H9 (cell line): ENCODE results near the gene CYP8B1. TPM values are rescaled to one million over a fixed set of nuclear protein-coding genes. Genes with fewer than 3 reads are reported as not detected.

Source experiments
- DNase-seq: peaks from one replicate; pipeline ENCODE4 v3.0.0-alpha.2; 2017
- H2AFZ ChIP-seq: one replicate; pipeline ENCODE4 v1.6.1; 2013; ENCODE audit warnings: mild to moderate bottlenecking, low read length, control low read depth, moderate library complexity
- H2AK5ac ChIP-seq: 2 replicates; pipeline ENCODE4 v1.6.1; 2013; ENCODE audit warnings: low read length, control low read depth, mixed read lengths; ENCODE audit not compliant: insufficient read length
- H2BK120ac ChIP-seq: one replicate; pipeline ENCODE4 v1.6.1; 2013; ENCODE audit warnings: low read depth, mild to moderate bottlenecking, low read length, control low read depth, inconsistent platforms; ENCODE audit not compliant: poor library complexity, severe bottlenecking
- H2BK12ac ChIP-seq: 2 replicates; pipeline ENCODE4 v1.6.1; 2013; ENCODE audit warnings: low read length, control low read depth, mixed read lengths, low read depth; ENCODE audit not compliant: insufficient read length
- H2BK15ac ChIP-seq: 2 replicates; pipeline ENCODE4 v1.6.1; 2013; ENCODE audit warnings: low read depth, low read length, control low read depth
- H2BK20ac ChIP-seq: one replicate; pipeline ENCODE4 v1.6.1; 2013; ENCODE audit warnings: low read depth, mild to moderate bottlenecking, low read length, control low read depth, inconsistent platforms; ENCODE audit not compliant: poor library complexity, severe bottlenecking
- H2BK5ac ChIP-seq: 2 replicates; pipeline ENCODE4 v1.6.1; 2013; ENCODE audit warnings: low read length, control low read depth, mixed read lengths; ENCODE audit not compliant: insufficient read length
- H3K14ac ChIP-seq: 2 replicates; pipeline ENCODE4 v1.6.1; 2013; ENCODE audit warnings: low read length, control low read depth; ENCODE audit not compliant: insufficient read depth
- H3K18ac ChIP-seq: 2 replicates; pipeline ENCODE4 v1.6.1; 2013; ENCODE audit warnings: low read depth, mild to moderate bottlenecking, mixed read lengths, low read length, control low read depth; ENCODE audit not compliant: insufficient read length
- H3K23ac ChIP-seq: 2 replicates; pipeline ENCODE4 v1.6.1; 2013; ENCODE audit warnings: low read length, control low read depth, mixed read lengths, low read depth; ENCODE audit not compliant: insufficient read length
- H3K23me2 ChIP-seq: 2 replicates; pipeline ENCODE4 v1.6.1; 2013; ENCODE audit warnings: low read depth, mild to moderate bottlenecking, mixed read lengths, low read length, control low read depth; ENCODE audit not compliant: insufficient read length, poor library complexity, severe bottlenecking
- H3K27ac ChIP-seq: 2 replicates; pipeline ENCODE4 v1.5.1; 2013; ENCODE audit warnings: low read length, control low read depth, mixed read lengths, low read depth; ENCODE audit not compliant: insufficient read length
- H3K27me3 ChIP-seq: 2 replicates; pipeline ENCODE4 v1.6.1; 2013; ENCODE audit warnings: low read length, control low read depth, inconsistent platforms; ENCODE audit not compliant: insufficient read depth
- H3K4ac ChIP-seq: 2 replicates; pipeline ENCODE4 v1.6.1; 2013; ENCODE audit warnings: low read depth, mild to moderate bottlenecking, control low read depth, inconsistent platforms, low read length, moderate library complexity
- H3K4me1 ChIP-seq: 2 replicates; pipeline ENCODE4 v1.6.1; 2013; ENCODE audit warnings: low read length, control low read depth, inconsistent platforms; ENCODE audit not compliant: insufficient read depth
- H3K4me2 ChIP-seq: 2 replicates; pipeline ENCODE4 v1.6.1; 2013; ENCODE audit warnings: low read length, control low read depth, mixed read lengths; ENCODE audit not compliant: insufficient read length, insufficient read depth
- H3K56ac ChIP-seq: 2 replicates; pipeline ENCODE4 v1.6.1; 2013; ENCODE audit warnings: low read depth, mild to moderate bottlenecking, mixed read lengths, low read length, control low read depth; ENCODE audit not compliant: insufficient read length
- H3K79me1 ChIP-seq: 2 replicates; pipeline ENCODE4 v1.6.1; 2013; ENCODE audit warnings: low read depth, mild to moderate bottlenecking, moderate library complexity, low read length, control low read depth, inconsistent platforms; ENCODE audit not compliant: insufficient read depth, poor library complexity, severe bottlenecking
- H3K79me2 ChIP-seq: 2 replicates; pipeline ENCODE4 v1.6.1; 2013; ENCODE audit warnings: low read length, control low read depth, inconsistent platforms; ENCODE audit not compliant: insufficient read depth
- H3K9ac ChIP-seq: 2 replicates; pipeline ENCODE4 v1.6.1; 2013; ENCODE audit warnings: low read length, control low read depth, mixed read lengths; ENCODE audit not compliant: insufficient read length; ENCODE audit errors: extremely low read depth
- H3K9me3 ChIP-seq: one replicate; pipeline ENCODE4 v1.6.1; 2013; ENCODE audit warnings: low read depth, low read length, inconsistent platforms; ENCODE audit not compliant: control insufficient read depth
- H3T11ph ChIP-seq: one replicate; pipeline ENCODE4 v1.6.1; 2013; ENCODE audit warnings: mild to moderate bottlenecking, low read length, control low read depth, inconsistent platforms
- H4K20me1 ChIP-seq: one replicate; pipeline ENCODE4 v1.6.1; 2013; ENCODE audit not compliant: control insufficient read depth, insufficient read length, insufficient read depth
- H4K5ac ChIP-seq: 2 replicates; pipeline ENCODE4 v1.6.1; 2013; ENCODE audit warnings: low read depth, mild to moderate bottlenecking, mixed read lengths, low read length, control low read depth; ENCODE audit not compliant: insufficient read length
- H4K8ac ChIP-seq: replicated peaks from 2 replicates; pipeline ENCODE4 v1.6.1; 2013; ENCODE audit warnings: low read length, control low read depth, mixed read lengths, low read depth; ENCODE audit not compliant: insufficient read length
- H4K91ac ChIP-seq: 2 replicates; pipeline ENCODE4 v1.6.1; 2013; ENCODE audit warnings: low read depth, mild to moderate bottlenecking, moderate library complexity, mixed read lengths, low read length, control low read depth; ENCODE audit not compliant: insufficient read length
- H3K27ac Mint-ChIP-seq, 3 experiments: 2 replicates in 2 of 3; 3 replicates in 1 of 3; pipeline ENCODE4 v1.8.0; 2020 to 2021; ENCODE audit warnings: mixed read lengths in 3 of 3, mild to moderate bottlenecking in 1 of 3, moderate library complexity in 1 of 3
- H3K27me3 Mint-ChIP-seq: 2 replicates; pipeline ENCODE4 v1.8.0; 2021; ENCODE audit warnings: low read depth, mild to moderate bottlenecking, moderate library complexity, mixed read lengths
- H3K36me3 Mint-ChIP-seq, 3 experiments: 2 replicates in 2 of 3; 3 replicates in 1 of 3; pipeline ENCODE4 v1.8.0; 2020 to 2021; ENCODE audit warnings: low read depth in 3 of 3, mixed read lengths in 3 of 3; ENCODE audit not compliant: insufficient read depth in 1 of 3
- H3K4me1 Mint-ChIP-seq, 2 experiments: 2 replicates each; pipeline ENCODE4 v1.8.0; 2020; ENCODE audit warnings: mixed read lengths in 2 of 2
- H3K4me3 Mint-ChIP-seq, 2 experiments: 2 replicates in 1 of 2; 3 replicates in 1 of 2; pipeline ENCODE4 v1.8.0; 2020 to 2021; ENCODE audit warnings: mild to moderate bottlenecking in 2 of 2, mixed read lengths in 2 of 2, moderate library complexity in 1 of 2
- H3K9me3 Mint-ChIP-seq, 2 experiments: 2 replicates in 1 of 2; 3 replicates in 1 of 2; pipeline ENCODE4 v1.8.0; 2020; ENCODE audit warnings: mild to moderate bottlenecking in 2 of 2, mixed read lengths in 2 of 2, moderate library complexity in 1 of 2
- CTCF ChIP-seq: fragments of 200-600 bp; sonication (generic); conservative IDR thresholded peaks from 3 replicates; pipeline ENCODE4 v1.8.0; 2021; ENCODE audit warnings: antibody characterized with exemption, mild to moderate bottlenecking
- WGBS: extraction: QIAGEN DNeasy Blood & Tissue Kit; methylation state at CpG from one replicate; pipeline ENCODE4 v1.1.7; 2013; ENCODE audit warnings: missing lambda C conversion rate, low lambda C conversion rate, mixed read lengths; ENCODE audit not compliant: insufficient read length; ENCODE audit errors: extremely low coverage; 5-methylcytosine and 5-hydroxymethylcytosine counted together
- total RNA-seq: library from RNA; stranded (reverse); gene quantifications from 2 replicates; pipeline ENCODE4 v1.2.1, GENCODE V29; 2021

Gene CYP8B1
- total RNA-seq, 1 experiment from 2014 or later: not detected

- Mint-ChIP-seq H3K36me3 (no peaks in the 10 kb centered on the region), H3K4me3 (no peak overlapping the region), H3K27ac (no peak overlapping the region), H3K4me1 (no peaks in the 10 kb centered on the region), H3K9me3 (no peaks in the 10 kb centered on the region), H3K27me3 (peaks cover 7% of the 10 kb centered on the region)
- H4K5ac ChIP-seq: no peak overlapping the region
- no peak overlapping the region for H3K56ac ChIP-seq
- no peaks in the 10 kb centered on the region for H4K20me1 ChIP-seq
- H3K4ac ChIP-seq: no peak overlapping the region
- no CpG with 5 or more reads among the region's 1 CpG for WGBS
- no peak overlapping the region for H3K14ac ChIP-seq
- no peak overlapping the region for H3K18ac ChIP-seq
- no peak overlapping the region for H2AK5ac ChIP-seq
- no peak overlapping the region for H2BK15ac ChIP-seq
- H2BK120ac ChIP-seq: no peak overlapping the region
- no peak overlapping the region for H4K91ac ChIP-seq
- H3K4me2 ChIP-seq: no peak overlapping the region
- H2BK20ac ChIP-seq: no peak overlapping the region
- no peaks in the 10 kb centered on the region for H3K27me3 ChIP-seq
- H2BK12ac ChIP-seq: no peak overlapping the region
- H3T11ph ChIP-seq: no peak overlapping the region
- no peaks in the 10 kb centered on the region for H3K9me3 ChIP-seq
- no peak overlapping the region for H3K23ac ChIP-seq
- H3K9ac ChIP-seq: no peak overlapping the region
- no peak overlapping the region for H2AFZ ChIP-seq
- H3K79me1 ChIP-seq: no peaks in the 10 kb centered on the region
- H2BK5ac ChIP-seq: no peak overlapping the region
- H3K27ac ChIP-seq: no peak overlapping the region
- no peaks in the 10 kb centered on the region for H3K23me2 ChIP-seq
- no peak overlapping the region for H4K8ac ChIP-seq
- H3K79me2 ChIP-seq: no peaks in the 10 kb centered on the region
- no peak for DNase-seq
- H3K4me1 ChIP-seq: no peaks in the 10 kb centered on the region
- no peak for TF ChIP-seq CTCF
These were observed 3.0 kb downstream of the CYP8B1 start for GRCh38 chr3:42872718-42873117.
